HCT116 (cell line): ENCODE measurements around the gene FERD3L. TPM values are rescaled to one million over a fixed set of nuclear protein-coding genes. Genes with fewer than 3 reads are reported as not detected.

Source experiments
- ATAC-seq: fragments of 200-7000 bp; cut with Tn5 transposase; 2 replicates; pipeline ENCODE4 v1.9.1; 2020; ENCODE audit warnings: mild to moderate bottlenecking, moderate library complexity
- BruUV-seq: library from RNA; stranded (reverse); fragments of 400-500 nt; replicated peaks from 2 replicates; lab custom pipeline; 2021; lab: Mats Ljungman, UMichigan
- CTCF ChIA-PET: fragments of 300-600 bp; sonication (Branson Sonifier 250); formaldehyde crosslinking; loops from one replicate; lab custom pipeline; 2021; ENCODE audit warnings: antibody characterized with exemption; lab: Charles Lee
- POLR2A ChIA-PET: fragments of 300-600, 350-600 bp; sonication (Branson Sonifier 250); formaldehyde crosslinking; loops from one replicate; lab custom pipeline; 2021; ENCODE audit warnings: antibody characterized with exemption; lab: Charles Lee
- RAD21 ChIA-PET, 2 experiments: fragments of 300-600 bp; sonication (Branson Sonifier 250); formaldehyde crosslinking; loops; one replicate each; lab custom pipeline; 2023; ENCODE audit warnings: low total read pairs in 2 of 2; ENCODE audit not compliant: uncharacterized antibody in 2 of 2, unreplicated experiment in 2 of 2, low non-redundant PET in 1 of 2; lab: Charles Lee
- DNase-seq: peaks from one replicate; pipeline ENCODE4 v3.0.0-alpha.2; 2010; ENCODE audit warnings: low read depth, low spot score
- H2AFZ ChIP-seq: fragments of 200-600 bp; shearing (Covaris generic), sonication (generic); 2 replicates; pipeline ENCODE4 v1.6.1; 2017; ENCODE audit warnings: low read depth, mixed run types, mixed read lengths, antibody characterized with exemption, low read length; ENCODE audit not compliant: poor library complexity, severe bottlenecking
- H3K27ac ChIP-seq: 2 replicates; pipeline ENCODE4 v1.5.1; 2012; ENCODE audit warnings: low read depth, low read length
- H3K27me3 ChIP-seq: fragments of 200-600 bp; sonication (generic); 2 replicates; pipeline ENCODE4 v1.6.1; 2016; ENCODE audit warnings: mixed run types, low read length, mixed read lengths; ENCODE audit not compliant: insufficient read depth
- H3K36me3 ChIP-seq, 2 experiments: fragments of 200-500 bp in 1 of 2; fragments of 200-600 bp in 1 of 2; sonication (Bioruptor generic) in 1 of 2; sonication (generic) in 1 of 2; 2 replicates each; pipeline versions ENCODE4 v1.5.1 to v1.6.1; 2014 to 2016; ENCODE audit warnings: low read length in 2 of 2, inconsistent platforms in 1 of 2, mixed read lengths in 1 of 2, mixed run types in 1 of 2; ENCODE audit not compliant: insufficient read depth in 2 of 2, control insufficient read depth in 1 of 2
- H3K4me1 ChIP-seq, 2 experiments: fragments of 200-600 bp in 1 of 2; sonication (generic) in 1 of 2; 2 replicates each; pipeline versions ENCODE4 v1.5.1 to v1.6.1; 2012 to 2017; ENCODE audit warnings: low read length in 2 of 2, inconsistent platforms in 1 of 2, mild to moderate bottlenecking in 1 of 2, mixed read lengths in 1 of 2, mixed run types in 1 of 2, moderate library complexity in 1 of 2; ENCODE audit not compliant: insufficient read depth in 2 of 2, control insufficient read depth in 1 of 2
- H3K4me2 ChIP-seq: fragments of 200-600 bp; sonication (generic); 2 replicates; pipeline ENCODE4 v1.6.1; 2017; ENCODE audit warnings: mixed run types, low read length, mixed read lengths
- H3K4me3 ChIP-seq, 2 experiments: fragments of 200-600 bp in 1 of 2; sonication (generic) in 1 of 2; replicated peaks in 1 of 2; 2 replicates each; pipeline ENCODE4 v1.5.1; 2011 to 2016; ENCODE audit warnings: low read length in 2 of 2, control low read depth in 1 of 2, low read depth in 1 of 2, mild to moderate bottlenecking in 1 of 2, mixed read lengths in 1 of 2, mixed run types in 1 of 2
- H3K79me2 ChIP-seq: fragments of 200-600 bp; sonication (generic); 2 replicates; pipeline ENCODE4 v1.6.1; 2017; ENCODE audit warnings: mild to moderate bottlenecking, mixed run types, low read length, moderate library complexity, mixed read lengths; ENCODE audit not compliant: insufficient read depth
- H3K9ac ChIP-seq: fragments of 200-600 bp; sonication (generic); 2 replicates; pipeline ENCODE4 v1.6.1; 2016; ENCODE audit warnings: low read length, mixed read lengths
- H3K9me2 ChIP-seq: fragments of 200-600 bp; sonication (generic), shearing (Covaris generic); 2 replicates; pipeline ENCODE4 v1.6.1; 2017; ENCODE audit warnings: mixed run types, mild to moderate bottlenecking, moderate library complexity; ENCODE audit not compliant: insufficient read depth
- H3K9me3 ChIP-seq, 2 experiments: fragments of 200-500 bp in 1 of 2; fragments of 200-600 bp in 1 of 2; sonication (Bioruptor generic) in 1 of 2; sonication (generic) in 1 of 2; 2 replicates each; pipeline ENCODE4 v1.6.1; 2014 to 2017; ENCODE audit warnings: low read length in 2 of 2, mixed read lengths in 2 of 2, inconsistent platforms in 1 of 2, low read depth in 1 of 2, mild to moderate bottlenecking in 1 of 2, mixed run types in 1 of 2, moderate library complexity in 1 of 2; ENCODE audit not compliant: control insufficient read depth in 1 of 2, insufficient read depth in 1 of 2
- H4K20me1 ChIP-seq: fragments of 200-600 bp; sonication (generic), shearing (Covaris generic); 2 replicates; pipeline ENCODE4 v1.6.1; 2017; ENCODE audit warnings: mixed run types, mild to moderate bottlenecking, moderate library complexity; ENCODE audit not compliant: insufficient read depth
- ELF1 ChIP-seq: IDR thresholded peaks from 2 replicates; pipeline ENCODE4 v1.6.1; 2012; ENCODE audit warnings: low read depth, borderline replicate concordance
- EZH2 ChIP-seq: fragments of 200-600 bp; sonication (generic); IDR thresholded peaks from 2 replicates; pipeline ENCODE4 v1.6.1; 2017; ENCODE audit warnings: antibody characterized with exemption, mixed run types
- FOSL1 ChIP-seq: IDR thresholded peaks from 2 replicates; pipeline ENCODE4 v1.6.1; 2012; ENCODE audit warnings: low read depth
- JUND ChIP-seq: IDR thresholded peaks from 2 replicates; pipeline ENCODE4 v1.6.1; 2012
- POLR2A ChIP-seq: IDR thresholded peaks from 2 replicates; pipeline ENCODE4 v1.7.0; 2011; ENCODE audit warnings: borderline replicate concordance; ENCODE audit not compliant: insufficient read depth, insufficient read length; ENCODE audit errors: extremely low read depth
- SIN3A ChIP-seq: IDR thresholded peaks from 2 replicates; pipeline ENCODE4 v1.6.1; 2012; ENCODE audit warnings: low read depth
- TCF7L2 ChIP-seq: IDR thresholded peaks from 2 replicates; pipeline ENCODE4 v1.7.0; 2011; ENCODE audit warnings: borderline replicate concordance, inconsistent platforms; ENCODE audit not compliant: insufficient read depth, insufficient read length; ENCODE audit errors: extremely low read depth
- YY1 ChIP-seq: IDR thresholded peaks from 2 replicates; pipeline ENCODE4 v1.6.1; 2011; ENCODE audit warnings: low read length, low read depth, moderate library complexity, mild to moderate bottlenecking; ENCODE audit not compliant: insufficient replicate concordance; ENCODE audit errors: extremely low read depth
- ZFX ChIP-seq: fragments of 450-650 bp; IDR thresholded peaks from 2 replicates; pipeline ENCODE4 v1.6.1; 2017
- ZNF274 ChIP-seq: fragments of 200-500 bp; sonication (Bioruptor generic); IDR thresholded peaks from 2 replicates; pipeline ENCODE4 v1.6.1; 2014; ENCODE audit warnings: mild to moderate bottlenecking, low read depth, low read length, inconsistent platforms
- intact Hi-C: fragments of 100-400 bp; cut with micrococcal nuclease; formaldehyde crosslinking; loops from 2 replicates; pipeline ENCODE4 v1.10.0; 2022
- total RNA-seq: library from RNA; stranded (reverse); gene quantifications from one replicate; pipeline ENCODE4 v1.2.1, GENCODE V29; 2021; ENCODE audit not compliant: unreplicated experiment
- TF ChIP-seq, protein P1 (sequence below), 3 experiments: fragments of 200-600 bp in 1 of 3; sonication (generic) in 1 of 3; IDR thresholded peaks in 2 of 3; conservative IDR thresholded peaks in 1 of 3; 2 replicates each; pipeline ENCODE4 v1.5.1; 2012 to 2017; ENCODE audit warnings: low read depth in 2 of 3, low read length in 2 of 3, antibody characterized with exemption in 1 of 3, borderline replicate concordance in 1 of 3, control low read depth in 1 of 3, mild to moderate bottlenecking in 1 of 3, mixed read lengths in 1 of 3, mixed run types in 1 of 3, moderate library complexity in 1 of 3; ENCODE audit not compliant: insufficient read depth in 1 of 3
- TF ChIP-seq, protein P2 (sequence below): IDR thresholded peaks from 2 replicates; pipeline ENCODE4 v1.6.1; 2012

The FERD3L gene
- total RNA-seq, 1 experiment from 2014 or later = not detected

- H4K20me1 ChIP-seq = no peaks in the 10 kb centered on the region
- H3K36me3 ChIP-seq = no peaks in the 10 kb centered on the region
- TF ChIP-seq ZFX (no peak), TCF7L2 (no peak), SIN3A (no peak), JUND (no peak), ELF1 (no peak), YY1 (no peak), EZH2 (no peak), POLR2A (no peak), ZNF274 (no peak), FOSL1 (no peak)
- TF ChIP-seq, protein P1, sequence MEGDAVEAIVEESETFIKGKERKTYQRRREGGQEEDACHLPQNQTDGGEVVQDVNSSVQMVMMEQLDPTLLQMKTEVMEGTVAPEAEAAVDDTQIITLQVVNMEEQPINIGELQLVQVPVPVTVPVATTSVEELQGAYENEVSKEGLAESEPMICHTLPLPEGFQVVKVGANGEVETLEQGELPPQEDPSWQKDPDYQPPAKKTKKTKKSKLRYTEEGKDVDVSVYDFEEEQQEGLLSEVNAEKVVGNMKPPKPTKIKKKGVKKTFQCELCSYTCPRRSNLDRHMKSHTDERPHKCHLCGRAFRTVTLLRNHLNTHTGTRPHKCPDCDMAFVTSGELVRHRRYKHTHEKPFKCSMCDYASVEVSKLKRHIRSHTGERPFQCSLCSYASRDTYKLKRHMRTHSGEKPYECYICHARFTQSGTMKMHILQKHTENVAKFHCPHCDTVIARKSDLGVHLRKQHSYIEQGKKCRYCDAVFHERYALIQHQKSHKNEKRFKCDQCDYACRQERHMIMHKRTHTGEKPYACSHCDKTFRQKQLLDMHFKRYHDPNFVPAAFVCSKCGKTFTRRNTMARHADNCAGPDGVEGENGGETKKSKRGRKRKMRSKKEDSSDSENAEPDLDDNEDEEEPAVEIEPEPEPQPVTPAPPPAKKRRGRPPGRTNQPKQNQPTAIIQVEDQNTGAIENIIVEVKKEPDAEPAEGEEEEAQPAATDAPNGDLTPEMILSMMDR (IDR thresholded peaks at IDR 0.05 in 2 of 3, conservative IDR thresholded peaks at IDR 0.05 in 1 of 3; ENCODE audit: borderline replicate concordance in 1 of 3, insufficient read depth in 1 of 3, low read depth in 2 of 3, low read length in 2 of 3) = no peak
- TF ChIP-seq, protein P2, sequence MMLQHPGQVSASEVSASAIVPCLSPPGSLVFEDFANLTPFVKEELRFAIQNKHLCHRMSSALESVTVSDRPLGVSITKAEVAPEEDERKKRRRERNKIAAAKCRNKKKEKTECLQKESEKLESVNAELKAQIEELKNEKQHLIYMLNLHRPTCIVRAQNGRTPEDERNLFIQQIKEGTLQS = no peak
- H3K9ac ChIP-seq = no peak overlapping the region
- DNase-seq = no peak
- H2AFZ ChIP-seq = no peak overlapping the region
- intact Hi-C loops = no loop called here
- peaks cover 0 to 5% of the 10 kb centered on the region in 2 experiments; a peak in 1 of 4 replicates for H3K4me1 ChIP-seq
- BruUV-seq = no TSS peak
- H3K9me3 ChIP-seq = no peaks in the 10 kb centered on the region
- ATAC-seq = no peak
- H3K9me2 ChIP-seq = no peaks in the 10 kb centered on the region
- RAD21 ChIA-PET = no interaction called here
- no peak overlapping the region for H3K27ac ChIP-seq
- POLR2A ChIA-PET = no interaction called here
- H3K4me3 ChIP-seq = no peak overlapping the region
- H3K79me2 ChIP-seq = no peaks in the 10 kb centered on the region
- peaks cover 9% of the 10 kb centered on the region; the same call in 1 of the 2 replicates for H3K27me3 ChIP-seq
- CTCF ChIA-PET = interaction anchor here (1.0 kb wide), 1 partner anchor 373 kb away, joined by 5 read pairs; no protein-coding TSS in a partner anchor
- H3K4me2 ChIP-seq = no peak overlapping the region
Measured at GRCh38 chr7:19118636-19119371, 26.4 kb downstream of the FERD3L start.
